ENCODE results near the gene SEC14L2. TPM values are rescaled to one million over a fixed set of nuclear protein-coding genes. Genes with fewer than 3 reads are reported as not detected.

Gene SEC14L2
- total and polyA plus RNA-seq, 2 donors (not counting 3 experiments of a cell fraction or from before 2014, with no cell fraction given): 22.5 to 28.8 TPM

- no TSS peak for BruUV-seq (replicated peaks)
- H3K4me3 ChIP-seq (replicated peaks in 1 of 3; ENCODE audit: insufficient read depth in 1 of 3, low read depth in 1 of 3, low read length in 3 of 3): peak overlapping the region; percentile 32 to 84 (median 64)
- peak overlapping the region; percentile 93 for H3K9ac ChIP-seq (replicated peaks; ENCODE audit: extremely low read depth, insufficient read depth, low read length)
- intact Hi-C loops (cut with micrococcal nuclease): loop anchor here (2.0 kb wide), 2 partner anchors 30 to 160 kb away; partner anchors contain the start of gene TBC1D10A
- POLR2A ChIA-PET: interaction anchor here (0.6 to 2.0 kb wide), 6 partner anchors 8 to 154 kb away, joined by 4 to 9 read pairs (median 5); partner anchors contain the start of genes CASTOR1 and RNF215
- TF ChIP-seq POLR2A (IDR thresholded peaks at IDR 0.05; ENCODE audit: low read depth, low read length): no peak
- TF ChIP-seq POLR2AphosphoS5 (IDR thresholded peaks at IDR 0.05; ENCODE audit: insufficient read depth, low read depth, low read length): no peak
- TF ChIP-seq FOS (IDR thresholded peaks at IDR 0.05; ENCODE audit: borderline replicate concordance, insufficient read depth, low read length): no peak
- no peak for TF ChIP-seq MAX (IDR thresholded peaks at IDR 0.05; ENCODE audit: insufficient read depth, insufficient read length)
- no peaks in the 10 kb centered on the region for H3K9me1 ChIP-seq (replicated peaks; ENCODE audit: control insufficient read depth, extremely low read depth, insufficient read depth, low read length)
- peak overlapping the region; percentile 62 for H3K4me2 ChIP-seq (ENCODE audit: insufficient read depth, low read length)
- H3K79me2 ChIP-seq (ENCODE audit: control insufficient read depth, insufficient read depth, low read length): peaks cover 38% of the 10 kb centered on the region
- H3K9me3 ChIP-seq (replicated peaks; ENCODE audit: control insufficient read depth, insufficient read depth, low read length): no peaks in the 10 kb centered on the region
- H4K20me1 ChIP-seq (replicated peaks; ENCODE audit: control insufficient read depth, extremely low read depth, insufficient read depth, low read length): no peaks in the 10 kb centered on the region
- H3K4me1 ChIP-seq (ENCODE audit: control insufficient read depth, extremely low read depth, insufficient read depth, low read length): peaks cover 15% of the 10 kb centered on the region
- H3K27me3 ChIP-seq (ENCODE audit: control insufficient read depth in 2 of 2, insufficient read depth in 2 of 2, low read length in 2 of 2): no peaks in the 10 kb centered on the region
- FAIRE-seq (peak; percentile 38), DNase-seq (ENCODE audit: low read depth, low spot score) (no peak)
- peaks cover 6 to 8% of the 10 kb centered on the region in 2 experiments for H3K36me3 ChIP-seq (ENCODE audit: control insufficient read depth in 2 of 2, extremely low read depth in 1 of 2, insufficient read depth in 2 of 2, low read length in 2 of 2)
- H3K27ac ChIP-seq (ENCODE audit: insufficient read depth, low read depth, low read length): peak overlapping the region; percentile 81
- CTCF ChIA-PET: interaction anchor here (0.9 to 3.3 kb wide), 7 partner anchors 8 to 92 kb away, joined by 3 to 17 read pairs (median 4); partner anchors contain the start of gene RNF215
- peak overlapping the region; percentile 67 for H2AFZ ChIP-seq (ENCODE audit: low read depth, low read length)
- dilution Hi-C loops (cut with MboI; ENCODE audit: extremely low pct_ligation_motif_present, low sequenced_read_pairs): no loop called here
Measured at GRCh38 chr22:30357236-30357570, 39.6 kb upstream of the SEC14L2 start.

GRCh38 chr22:30357650-30358215 lies 39.1 kb upstream of the SEC14L2 start:
- ChIA-PET POLR2A (interaction anchor here (0.6 to 2.0 kb wide), 3 partner anchors 67 to 153 kb away, joined by 4 to 9 read pairs (median 7); partner anchors contain the start of gene CASTOR1), CTCF (interaction anchor here (2.1 to 3.3 kb wide), 2 partner anchors 30 to 70 kb away, joined by 10 to 15 read pairs; partner anchors contain the start of gene RNF215)
- H3K79me2 ChIP-seq (ENCODE audit: control insufficient read depth, insufficient read depth, low read length): peaks cover 33% of the 10 kb centered on the region
- intact Hi-C loops (cut with micrococcal nuclease) (loop anchor here (2.0 kb wide), 2 partner anchors 31 to 161 kb away; partner anchors contain the start of gene TBC1D10A), dilution Hi-C loops (cut with MboI; ENCODE audit: extremely low pct_ligation_motif_present, low sequenced_read_pairs) (no loop called here)
- no peak overlapping the region for H3K9ac ChIP-seq (replicated peaks; ENCODE audit: extremely low read depth, insufficient read depth, low read length)
- H3K4me1 ChIP-seq (ENCODE audit: control insufficient read depth, extremely low read depth, insufficient read depth, low read length): peaks cover 15% of the 10 kb centered on the region
- TF ChIP-seq POLR2AphosphoS5 (IDR thresholded peaks at IDR 0.05; ENCODE audit: insufficient read depth, low read depth, low read length): no peak
- TF ChIP-seq GATA2 (IDR thresholded peaks at IDR 0.05; ENCODE audit: insufficient read depth, insufficient read length, low read depth, low read length): no peak
- TF ChIP-seq CTCF (IDR thresholded peaks at IDR 0.05; ENCODE audit: extremely low read depth in 1 of 2, insufficient read depth in 1 of 2, low read depth in 1 of 2, low read length in 2 of 2): no peak
- no peak for TF ChIP-seq EZH2 (IDR thresholded peaks at IDR 0.05; ENCODE audit: borderline replicate concordance, low read depth, low read length, severe bottlenecking)
- TF ChIP-seq FOS (IDR thresholded peaks at IDR 0.05; ENCODE audit: borderline replicate concordance, insufficient read depth, low read length): no peak
- no peak for TF ChIP-seq JUN (IDR thresholded peaks at IDR 0.05; ENCODE audit: borderline replicate concordance, insufficient read depth, insufficient read length, low read depth)
- TF ChIP-seq MYC (IDR thresholded peaks at IDR 0.05; ENCODE audit: low read depth, low read length): no peak
- no peak for TF ChIP-seq MAX (IDR thresholded peaks at IDR 0.05; ENCODE audit: insufficient read depth, insufficient read length)
- no peak for TF ChIP-seq POLR2A (IDR thresholded peaks at IDR 0.05; ENCODE audit: low read depth, low read length)
- H3K4me2 ChIP-seq (ENCODE audit: insufficient read depth, low read length): no peak overlapping the region
- BruUV-seq (replicated peaks): TSS peak; percentile 25
- no peak overlapping the region for H2AFZ ChIP-seq (ENCODE audit: low read depth, low read length)
- peaks cover 1 to 3% of the 10 kb centered on the region in 2 experiments for H3K36me3 ChIP-seq (ENCODE audit: control insufficient read depth in 2 of 2, extremely low read depth in 1 of 2, insufficient read depth in 2 of 2, low read length in 2 of 2)
- no peaks in the 10 kb centered on the region for H3K27me3 ChIP-seq (ENCODE audit: control insufficient read depth in 2 of 2, insufficient read depth in 2 of 2, low read length in 2 of 2)
- H3K9me3 ChIP-seq (replicated peaks; ENCODE audit: control insufficient read depth, insufficient read depth, low read length): no peaks in the 10 kb centered on the region
- H3K4me3 ChIP-seq (replicated peaks in 1 of 3; ENCODE audit: insufficient read depth in 1 of 3, low read depth in 1 of 3, low read length in 3 of 3): no peak overlapping the region
- FAIRE-seq: no peak
- H4K20me1 ChIP-seq (replicated peaks; ENCODE audit: control insufficient read depth, extremely low read depth, insufficient read depth, low read length): no peaks in the 10 kb centered on the region
- no peak for DNase-seq (ENCODE audit: low read depth, low spot score)
- no peaks in the 10 kb centered on the region for H3K9me1 ChIP-seq (replicated peaks; ENCODE audit: control insufficient read depth, extremely low read depth, insufficient read depth, low read length)
- no peak overlapping the region for H3K27ac ChIP-seq (ENCODE audit: insufficient read depth, low read depth, low read length)

All from endothelial cell of umbilical vein (primary cell).